NCI-H2029 treated with DMSO at 0.1 percent for 48 hours (cell line): Measurements from ENCODE around the gene ILK.

Source experiments
- DNase-seq: peaks from one replicate; lab custom pipeline; 2025; lab: John Stamatoyannopoulos, UW

Gene ILK

DNA sequence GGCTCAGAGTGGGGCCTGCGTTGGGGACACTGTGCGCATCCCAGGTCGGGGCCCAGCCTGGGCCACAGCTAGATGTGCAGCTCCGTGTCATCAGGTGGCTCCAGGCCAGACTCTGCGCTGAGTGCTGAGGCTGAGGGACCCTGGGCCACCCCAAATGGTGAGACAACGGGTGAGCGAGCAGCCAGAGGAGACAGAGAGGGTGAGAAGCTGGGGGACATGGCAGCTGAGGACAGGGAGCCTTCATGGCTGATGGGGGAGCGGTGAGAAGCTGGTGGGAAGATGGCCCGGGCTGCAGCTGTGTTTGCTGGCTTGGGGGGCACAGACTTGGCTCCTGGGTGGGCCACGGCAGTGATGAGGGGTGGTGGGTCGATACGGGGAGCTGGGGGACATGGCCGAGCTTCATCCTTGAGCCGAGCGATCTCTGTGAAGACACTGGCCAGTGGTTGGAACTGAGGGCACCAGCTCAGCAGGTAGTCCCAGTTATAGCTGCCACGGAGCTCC is 18.2 kb downstream of the ILK start:
- DNase-seq = no peak

DNA sequence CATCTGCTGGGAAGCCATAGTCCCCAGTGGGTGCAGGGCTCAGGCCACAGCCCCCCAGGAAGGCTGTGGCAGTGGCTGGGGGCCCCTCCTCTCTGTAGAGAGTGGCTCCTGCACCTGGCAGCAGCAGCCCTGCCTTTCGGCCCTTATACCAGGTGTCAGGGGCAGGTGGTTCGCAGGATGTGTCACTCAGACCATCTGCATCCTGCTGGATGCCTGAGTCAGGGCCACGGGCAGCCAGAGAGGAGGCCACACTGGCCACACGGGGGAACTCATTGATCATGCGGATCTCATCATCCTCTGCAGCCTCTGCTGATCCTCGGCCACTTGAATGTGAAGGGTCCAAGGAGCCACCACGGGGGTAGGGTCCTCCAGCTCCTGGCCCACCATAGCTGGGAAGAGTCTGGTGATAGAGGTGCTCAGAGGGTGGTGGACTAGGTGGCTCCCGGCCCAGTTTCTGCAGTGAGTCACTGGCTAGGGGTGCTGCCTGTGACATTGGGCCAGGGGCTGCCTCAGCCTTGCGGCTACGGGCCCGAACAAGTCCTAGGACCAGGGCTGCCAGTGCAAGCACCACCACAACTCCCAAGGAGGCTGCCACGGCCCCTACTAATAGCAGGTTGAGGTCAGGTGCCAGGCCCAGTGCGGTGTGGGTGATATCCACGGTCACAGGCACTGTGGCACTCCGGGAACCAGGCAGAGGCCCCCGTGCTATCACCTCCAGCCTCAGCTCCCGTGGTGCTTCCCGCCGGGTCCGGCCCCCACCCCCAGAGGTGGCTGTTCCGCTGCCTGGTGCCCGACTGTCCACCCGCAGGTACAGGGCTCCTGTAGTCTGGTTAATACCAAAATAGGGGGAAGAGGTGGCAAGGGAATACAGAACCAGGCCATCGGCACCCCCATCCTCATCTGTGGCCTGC is 18.9 kb downstream of the ILK start:
- DNase-seq = no peak

DNA sequence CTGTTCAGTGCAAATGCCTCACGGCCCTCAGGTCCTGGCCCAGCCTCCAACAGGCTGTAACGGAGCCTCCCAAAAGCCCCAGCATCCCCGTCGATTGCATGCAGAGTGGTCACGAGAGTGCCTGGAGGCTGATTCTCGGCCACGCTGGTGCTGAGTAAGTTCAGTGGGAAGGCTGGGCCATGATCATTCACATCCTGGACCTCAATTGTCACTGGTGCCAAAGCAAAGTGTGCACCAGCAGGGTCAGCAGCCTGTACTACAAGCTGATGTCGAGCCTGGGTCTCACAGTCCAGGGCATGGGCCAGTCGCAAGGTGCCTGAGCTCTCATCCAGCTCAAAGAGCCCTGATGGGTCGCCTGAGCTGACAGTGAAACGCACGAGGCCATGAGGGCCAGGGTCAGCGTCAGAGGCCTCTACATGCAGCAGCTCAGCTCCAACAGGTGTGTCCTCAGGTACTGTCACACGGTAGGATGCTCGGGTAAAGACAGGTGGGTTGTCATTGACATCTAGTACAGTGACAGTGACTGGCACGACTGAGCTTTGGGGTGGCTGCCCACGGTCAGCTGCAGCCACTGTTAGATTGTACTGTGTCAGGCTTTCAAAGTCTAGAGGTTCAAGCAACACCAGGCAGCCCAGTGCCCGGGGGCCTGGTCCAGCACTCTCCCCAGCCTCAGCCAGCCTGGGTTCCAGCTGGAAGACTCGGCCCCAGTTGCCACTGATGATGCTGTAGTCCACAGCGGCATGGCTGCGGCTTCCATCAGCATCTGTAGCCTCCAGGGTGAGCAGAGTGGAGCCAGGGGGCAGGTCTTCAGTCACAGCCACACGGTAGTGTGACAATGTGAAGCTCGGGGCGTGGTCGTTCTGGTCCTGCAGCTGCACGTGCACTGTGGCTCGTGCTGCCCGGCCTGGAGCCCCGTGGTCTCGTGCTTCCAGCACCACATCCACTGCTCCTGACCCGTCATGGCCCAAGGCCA is 20.1 kb downstream of the ILK start:
- DNase-seq = no peak

DNA sequence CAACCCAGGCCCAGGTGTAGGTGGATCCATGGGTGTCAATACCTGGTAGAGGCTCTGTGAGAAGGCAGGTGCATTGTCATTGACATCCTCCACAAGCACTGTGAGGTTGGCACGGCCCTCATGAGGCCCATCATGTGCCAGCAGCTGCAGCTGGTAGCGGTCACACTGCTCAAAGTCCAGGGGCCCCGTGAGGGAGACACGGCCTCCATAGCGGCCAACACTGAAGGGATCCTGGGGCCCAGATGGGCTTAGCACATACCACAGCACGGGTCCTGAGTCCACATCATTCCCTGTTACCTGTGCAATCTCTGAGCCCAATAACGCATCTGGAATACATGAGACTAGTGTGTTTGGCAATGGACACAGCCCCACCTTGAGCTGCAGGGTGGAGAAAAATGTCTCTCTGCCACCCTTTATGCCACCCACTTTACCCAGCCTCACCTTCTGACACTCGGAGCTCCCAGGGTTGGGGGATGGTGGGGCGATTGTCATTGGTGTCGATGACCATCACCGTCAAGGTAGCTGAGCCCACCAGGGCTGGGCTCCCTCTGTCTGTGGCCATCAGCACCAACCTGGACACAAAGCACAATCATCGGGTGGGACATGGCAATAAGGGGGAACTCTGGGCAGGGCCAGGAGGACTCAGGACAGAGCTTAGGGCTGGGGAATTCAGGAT is 21.7 kb downstream of the ILK start:
- DNase-seq = no peak

DNA sequence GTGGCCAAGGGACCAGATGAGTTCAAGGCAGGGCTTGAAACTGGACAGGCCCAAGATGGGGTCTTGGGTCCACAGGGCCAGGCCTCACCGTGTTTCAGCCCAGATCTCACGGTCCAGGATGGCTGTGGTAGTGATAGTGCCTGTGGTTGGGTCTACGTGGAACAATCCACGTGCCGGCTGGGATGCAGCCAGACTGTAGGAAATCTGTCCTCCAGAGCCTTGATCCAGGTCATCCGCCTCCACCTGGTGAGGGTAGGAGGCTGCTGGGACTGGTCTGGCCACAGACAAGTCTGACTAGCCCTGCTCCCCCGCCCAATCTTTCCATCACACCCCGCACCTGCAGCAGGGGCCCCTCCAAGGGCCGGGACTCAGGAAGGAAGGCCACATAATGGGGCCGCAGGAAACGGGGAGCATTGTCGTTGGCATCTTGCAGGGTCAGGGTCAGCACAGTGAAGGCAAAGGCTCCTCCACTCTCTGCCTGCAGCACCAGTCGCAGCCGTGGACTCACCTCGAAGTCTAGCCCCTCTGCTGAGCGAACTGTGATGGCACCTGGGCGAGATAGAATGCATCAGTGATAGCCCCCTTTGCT is 22.4 kb downstream of the ILK start:
- no peak for DNase-seq

DNA sequence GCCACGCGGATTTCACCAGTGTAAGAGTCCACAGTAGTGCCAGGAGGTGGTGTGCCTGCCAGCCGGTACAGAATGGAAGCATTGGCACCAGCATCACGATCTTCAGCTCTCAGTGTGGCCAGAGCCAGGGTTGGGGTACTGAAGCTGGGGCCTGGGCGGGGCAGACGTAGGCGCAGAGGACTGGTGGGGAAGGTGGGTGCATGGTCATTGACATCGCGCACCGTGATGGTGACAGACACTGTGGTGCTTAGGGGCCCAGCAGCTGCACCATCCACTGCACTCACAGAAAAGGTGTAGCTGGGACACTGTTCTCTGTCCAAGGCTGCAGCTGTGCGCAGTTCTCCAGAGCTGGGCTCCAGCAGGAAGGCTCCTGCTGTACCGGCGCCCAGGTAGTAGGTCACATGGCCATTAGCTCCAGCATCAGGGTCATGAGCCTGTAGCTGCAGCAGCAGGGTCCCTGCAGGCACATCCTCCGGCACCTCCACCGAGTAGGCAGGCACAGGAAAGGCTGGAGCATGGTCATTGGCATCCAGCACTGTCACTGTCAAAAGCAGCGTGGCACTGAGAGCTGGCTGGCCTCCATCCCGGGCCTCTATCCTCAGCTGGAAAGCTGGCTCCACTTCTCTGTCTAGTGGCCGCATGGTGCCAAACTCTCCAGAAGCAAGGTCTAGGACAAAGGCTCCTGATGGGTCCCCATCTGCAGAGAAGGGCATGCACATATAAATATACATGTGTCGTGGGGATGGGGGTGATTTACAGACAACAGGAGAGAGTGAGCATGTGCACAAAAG is 23.6 kb downstream of the ILK start:
- DNase-seq = no peak

DNA sequence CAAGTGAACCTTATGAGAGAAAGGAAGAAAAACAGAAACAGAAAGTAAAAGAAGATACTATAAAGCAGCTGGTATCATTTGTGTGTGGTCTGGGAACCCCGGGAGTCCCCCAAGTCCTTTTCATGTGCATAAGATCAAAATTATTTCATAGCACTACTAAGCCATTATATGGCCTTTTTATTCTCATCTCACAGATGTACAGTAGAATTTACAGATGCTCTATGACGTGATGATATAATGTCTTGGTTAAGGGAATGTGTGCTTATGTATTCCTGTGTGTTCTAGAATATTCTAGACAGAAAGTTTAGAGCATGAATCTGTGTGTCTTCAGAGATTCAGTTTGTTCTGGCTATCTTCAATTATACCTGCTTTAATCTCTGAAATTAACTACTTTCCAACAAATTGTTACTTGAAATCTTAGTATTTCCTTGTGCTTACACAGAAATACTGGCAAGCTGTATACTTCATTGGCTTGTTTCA is 24.2 kb downstream of the ILK start:
- no peak for DNase-seq

DNA sequence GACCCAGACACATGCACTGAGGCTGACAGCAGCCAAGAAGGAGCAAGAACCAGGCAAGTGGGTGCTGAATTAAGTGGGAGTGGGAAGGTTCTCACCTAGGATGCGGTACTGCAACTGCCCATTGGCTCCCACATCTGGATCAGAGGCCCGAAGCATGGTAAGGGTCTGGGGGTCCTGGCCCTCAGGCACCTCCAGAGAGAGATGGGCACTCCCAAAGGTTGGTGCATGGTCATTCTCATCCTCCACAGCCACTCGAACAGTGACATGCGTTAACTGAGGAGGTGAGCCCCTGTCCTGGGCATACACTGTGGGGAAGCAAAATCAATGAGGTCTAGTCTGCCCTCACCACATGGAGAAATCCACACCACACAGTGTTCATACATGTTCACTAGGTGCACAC is 25.0 kb downstream of the ILK start:
- no peak for DNase-seq

DNA sequence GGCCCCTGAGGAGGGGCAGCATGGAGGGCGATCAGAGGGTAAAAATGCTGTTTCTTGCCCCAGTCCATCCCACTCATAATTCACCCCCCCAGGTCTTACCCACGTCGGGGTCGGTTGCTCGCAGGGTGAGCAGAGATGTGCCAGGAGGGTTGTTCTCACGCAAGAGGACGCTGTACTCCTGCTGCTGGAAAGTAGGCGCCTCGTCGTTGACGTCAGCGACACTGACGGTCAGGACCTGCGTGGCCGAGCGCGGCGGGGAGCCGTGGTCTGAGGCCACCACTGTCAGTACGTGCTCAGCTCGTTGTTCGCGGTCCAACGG is 26.0 kb downstream of the ILK start:
- DNase-seq = no peak

DNA sequence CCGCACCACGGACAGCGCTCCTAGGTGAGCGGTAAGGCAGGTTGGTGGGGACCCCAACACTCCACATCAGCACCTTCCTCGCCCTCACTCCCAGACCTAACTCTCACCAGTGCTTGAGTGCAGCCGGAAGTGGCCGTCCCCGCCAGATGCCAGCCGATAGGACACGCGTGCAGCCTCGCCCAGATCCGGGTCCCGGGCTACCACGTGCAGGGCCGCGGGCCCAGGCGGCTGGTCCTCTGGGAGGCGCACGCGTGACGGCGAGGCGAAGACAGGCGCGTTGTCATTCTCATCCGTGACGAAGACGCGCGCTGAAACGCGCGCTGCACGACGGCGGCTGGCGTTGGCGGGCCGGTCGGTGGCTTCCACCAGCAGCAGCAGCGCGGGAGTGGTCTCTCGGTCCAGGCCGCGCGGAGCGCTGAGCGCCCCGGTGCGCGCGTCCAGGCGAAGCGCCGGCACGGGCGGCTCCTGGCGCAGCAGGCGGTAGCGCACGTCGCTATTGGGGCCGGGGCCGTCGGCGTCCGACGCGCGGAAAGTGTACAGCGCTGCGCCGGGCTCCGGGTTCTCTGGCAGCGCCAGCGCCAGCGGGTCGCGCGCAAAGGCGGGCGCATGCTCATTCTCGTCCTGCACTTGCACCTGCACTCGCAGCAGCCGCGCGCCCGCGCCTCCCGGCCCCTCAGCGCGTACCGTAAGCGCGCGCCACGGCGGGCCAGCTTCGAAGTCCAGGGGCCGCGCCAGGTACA is 26.5 kb downstream of the ILK start:
- DNase-seq = peak; percentile 14

DNA sequence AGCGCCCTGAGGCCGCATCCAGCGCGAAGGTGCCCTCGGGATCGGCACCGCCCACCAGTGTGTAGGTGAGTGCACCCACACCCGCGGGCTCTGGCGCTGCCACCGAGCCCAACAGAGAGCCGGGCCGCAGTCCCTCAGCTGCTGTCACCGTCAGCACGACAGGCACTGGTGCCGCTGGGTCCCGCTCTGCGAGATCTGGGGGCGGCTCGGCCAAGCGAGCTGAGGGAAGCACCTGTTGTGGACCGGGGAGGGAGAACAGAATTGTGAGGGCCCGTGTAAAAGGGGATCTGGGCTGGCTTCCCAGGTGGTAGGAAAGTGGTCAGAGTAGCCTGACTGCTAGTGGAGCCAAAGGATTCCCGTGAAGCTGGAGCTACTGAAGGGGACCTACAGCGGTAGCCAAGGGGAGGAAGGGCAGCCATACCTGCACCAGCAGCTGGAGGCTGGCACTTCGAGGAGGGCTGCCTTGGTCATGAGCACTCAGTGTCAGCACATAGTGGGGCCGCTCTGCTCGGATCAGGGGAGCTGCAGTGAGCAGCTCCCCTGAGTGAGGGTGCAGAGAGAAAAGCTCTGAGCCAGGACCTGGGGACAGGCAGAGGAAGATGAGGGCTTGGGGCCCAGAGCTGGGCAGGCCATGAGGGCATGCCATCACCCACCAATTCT is 27.2 kb downstream of the ILK start:
- no peak for DNase-seq

DNA sequence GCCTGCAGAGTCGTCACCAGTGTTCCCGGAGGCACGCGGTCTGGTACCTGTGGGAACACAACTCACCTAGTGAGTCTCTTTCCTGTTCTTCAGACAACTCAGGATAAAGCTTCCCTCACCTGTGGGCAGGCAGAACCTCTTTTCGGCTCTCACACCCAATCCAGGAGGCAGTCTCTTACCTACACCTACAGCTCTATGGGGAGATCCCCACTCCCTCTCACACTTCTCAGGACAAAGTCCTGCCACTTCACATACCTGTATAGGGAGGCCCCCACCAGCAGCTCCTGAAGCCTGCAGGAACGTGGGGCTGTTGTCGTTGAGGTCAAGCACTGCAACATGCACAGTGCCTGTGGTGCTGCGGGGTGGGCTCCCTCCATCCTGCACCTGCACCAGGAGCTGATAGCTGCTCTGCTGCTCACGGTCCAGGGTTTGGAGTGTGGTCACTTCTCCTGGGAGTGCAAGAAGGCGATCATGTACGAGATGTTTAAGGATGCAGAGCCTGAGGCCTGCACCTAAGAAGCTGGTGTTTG is 27.9 kb downstream of the ILK start:
- no peak for DNase-seq

DNA sequence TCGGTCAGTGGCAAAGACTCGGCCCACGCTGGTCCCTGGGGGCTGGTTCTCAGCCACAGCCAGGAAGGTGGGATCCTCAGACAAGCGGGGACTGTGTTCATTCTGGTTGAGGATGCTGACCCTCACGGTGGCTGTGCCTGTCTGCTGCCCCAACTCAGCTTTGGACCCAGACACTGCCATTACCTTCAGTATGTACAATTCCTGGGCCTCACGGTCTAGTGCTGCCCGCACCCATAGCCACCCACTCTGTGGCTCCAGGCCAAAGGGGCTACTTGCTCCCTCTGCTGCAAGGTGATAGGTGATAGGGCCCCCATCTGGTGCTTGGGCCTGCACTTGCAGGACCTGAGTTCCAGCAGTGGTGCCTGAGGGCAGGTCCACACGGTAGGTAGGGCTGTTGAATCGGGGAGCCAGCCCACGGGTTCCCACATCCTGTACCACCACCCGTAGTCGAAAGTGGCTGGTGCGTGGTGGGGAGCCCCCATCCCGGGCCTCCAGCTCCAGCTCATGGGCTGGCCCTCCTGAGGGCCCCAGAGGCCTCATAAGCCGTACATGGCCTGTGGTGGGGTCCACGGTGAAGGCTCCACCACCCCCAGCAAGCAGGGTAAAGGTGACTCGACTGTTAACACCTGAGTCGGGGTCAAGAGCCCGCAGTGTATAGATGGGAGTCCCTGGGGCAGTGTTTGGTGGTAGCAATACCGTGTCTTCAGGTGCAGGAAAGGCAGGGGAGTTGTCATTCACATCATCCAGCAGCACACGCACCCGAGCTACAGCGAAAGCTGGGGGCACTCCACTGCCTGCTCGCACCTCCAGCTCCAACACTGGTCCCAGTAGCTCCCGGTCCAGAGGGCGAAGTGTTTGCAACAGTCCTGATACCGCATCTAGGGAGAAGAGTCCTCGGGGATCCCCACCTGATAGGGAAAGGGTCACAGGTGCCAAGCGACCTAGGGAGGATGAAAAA is 28.8 kb downstream of the ILK start:
- no peak for DNase-seq

DNA sequence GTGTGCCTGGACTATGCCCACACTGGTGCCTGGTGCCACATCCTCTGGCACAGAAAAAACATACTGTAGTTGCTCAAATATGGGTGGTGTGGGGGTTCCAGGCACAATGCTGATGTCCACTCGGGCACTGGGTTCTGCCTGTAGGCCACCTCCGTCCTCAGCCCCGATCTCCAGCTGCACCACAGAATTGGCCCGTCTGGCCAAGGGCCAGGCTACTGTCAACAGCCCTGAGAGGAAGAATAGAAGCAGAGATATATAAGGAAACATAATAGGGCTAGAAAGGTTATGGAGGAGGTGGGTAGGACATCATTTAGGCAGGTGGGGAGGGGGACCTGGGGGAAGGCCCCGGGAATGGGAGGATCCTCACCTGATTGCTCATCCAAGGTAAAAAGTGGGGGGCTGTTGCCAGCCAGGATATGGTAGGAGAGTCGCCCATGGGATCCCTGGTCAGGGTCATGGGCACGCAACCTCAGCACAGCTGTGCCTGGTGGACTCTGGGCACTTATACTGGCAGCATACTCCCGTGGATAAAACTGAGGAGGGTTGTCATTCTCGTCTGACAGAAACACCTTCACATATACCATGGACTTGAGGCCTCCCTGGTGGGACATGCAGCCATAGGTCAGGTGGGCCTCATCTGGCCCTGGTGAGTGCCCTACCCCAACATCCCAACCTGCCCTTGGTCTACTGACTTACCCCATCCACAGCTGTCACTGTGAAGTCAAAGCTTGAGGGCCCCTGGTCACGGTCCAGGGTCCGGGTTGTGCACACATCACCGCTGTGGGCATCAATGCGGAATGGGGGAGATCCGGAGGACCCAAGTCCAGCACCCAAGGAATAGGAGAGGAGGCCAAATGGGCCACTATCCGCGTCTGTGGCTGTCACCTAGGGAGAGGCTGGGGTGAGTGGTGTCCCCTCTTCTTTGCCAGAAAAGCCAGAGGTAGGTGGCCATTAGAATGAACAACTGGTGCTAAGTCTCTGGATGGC is 30.1 kb downstream of the ILK start:
- DNase-seq = no peak

DNA sequence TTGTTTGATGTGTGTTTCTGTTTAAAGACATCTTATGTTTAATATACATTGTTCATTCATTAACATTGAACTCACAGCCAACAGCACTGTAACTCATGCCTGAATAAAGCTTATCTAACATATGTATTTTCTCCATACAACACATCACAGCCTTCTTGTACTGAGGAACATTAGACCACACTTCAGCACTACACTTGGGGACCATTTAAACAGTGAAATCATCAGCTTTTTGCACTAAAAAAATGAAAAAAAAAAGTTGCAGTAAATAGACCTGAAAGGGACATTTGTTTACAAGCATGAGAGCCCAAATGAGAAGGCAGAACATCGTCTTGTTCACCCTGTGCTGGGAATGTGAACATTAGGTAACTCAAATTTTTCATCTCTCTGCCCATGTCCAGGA is 31.0 kb downstream of the ILK start:
- no peak for DNase-seq

DNA sequence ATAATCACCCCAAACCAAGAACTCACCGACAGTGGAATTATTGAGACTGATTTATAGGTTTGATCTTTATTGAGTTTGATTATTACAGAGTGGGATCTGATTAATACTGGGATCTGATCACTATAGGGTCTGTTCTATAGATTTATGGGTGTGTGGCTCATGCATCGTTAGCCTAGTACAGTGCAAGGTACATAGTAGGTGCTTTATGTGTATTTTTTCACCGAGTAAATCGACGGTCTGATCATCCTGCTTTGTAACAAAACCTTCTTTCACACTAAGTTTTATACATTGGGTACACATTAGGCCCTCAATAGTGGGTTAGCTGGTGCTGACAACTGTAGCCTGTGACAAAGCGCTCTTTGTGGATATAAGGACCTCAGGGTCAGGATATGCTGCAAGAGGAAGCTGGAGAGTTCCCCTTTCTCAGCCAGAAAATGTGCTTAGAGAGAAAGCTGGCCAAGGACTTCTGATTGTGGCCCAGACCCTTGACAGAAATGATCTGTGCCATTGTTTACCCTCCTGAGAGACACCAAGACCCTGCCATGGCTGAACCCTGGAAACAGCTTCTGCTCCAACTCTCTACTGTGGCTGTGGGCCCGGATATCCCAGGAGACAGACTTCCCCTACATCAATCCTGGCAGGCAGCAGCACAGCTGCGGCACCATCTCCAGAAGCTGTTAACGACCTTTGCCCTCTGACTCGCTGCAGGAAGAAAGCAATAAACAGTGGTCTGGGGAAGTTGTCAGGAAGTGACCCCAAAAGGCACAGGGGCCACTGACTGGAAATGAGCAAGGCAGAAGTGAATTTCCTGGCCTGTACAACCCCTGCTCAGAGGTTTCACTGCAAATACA is 31.7 kb downstream of the ILK start:
- no peak for DNase-seq
